ENCODE data around the gene IGSF9B.

GRCh38 chr11:133953547-133953946, 3.2 kb downstream of the IGSF9B start:
- TF ChIP-seq CTCF (conservative IDR thresholded peaks at IDR 0.05; ENCODE audit: low read depth, low read length) (no peak), EZH2 (IDR thresholded peaks at IDR 0.05; ENCODE audit: borderline replicate concordance, low read depth, low read length, poor library complexity, severe bottlenecking) (no peak)
